ENCODE results near the gene VPS50. TPM values are rescaled to one million over a fixed set of nuclear protein-coding genes. Genes with fewer than 3 reads are reported as not detected.
"Not testable (repeated sequence)": the region's sequence is repeated elsewhere in the genome, so short reads cannot be mapped to it uniquely, and the experiment has no call there.

The VPS50 gene
- total RNA-seq, 2 experiments from 2014 or later, result 19.3 to 22.1 TPM

DNA sequence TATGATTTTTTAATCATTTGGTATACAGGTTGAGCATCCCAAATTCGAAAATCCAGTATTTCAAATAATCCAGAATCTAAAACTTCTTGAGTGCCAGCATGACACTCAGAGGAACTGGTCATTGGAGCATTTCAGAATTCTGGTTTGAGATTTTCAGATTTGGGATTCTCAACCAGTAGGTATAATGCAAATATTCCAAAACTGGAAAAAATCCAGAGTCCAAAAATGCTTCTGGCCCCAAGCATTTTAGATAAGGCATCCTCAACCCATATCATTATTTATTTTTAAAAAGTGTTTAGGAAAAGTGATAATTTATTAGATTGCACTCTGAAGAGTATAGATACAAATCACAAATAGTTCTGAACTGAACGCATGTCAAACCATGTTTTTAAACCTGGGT is 120.7 kb downstream of the VPS50 start:
- H3K27ac Mint-ChIP-seq, result no peak overlapping the region
- peaks cover 2% of the 10 kb centered on the region for H3K36me3 Mint-ChIP-seq (ENCODE audit: low read depth)
- no peaks in the 10 kb centered on the region for H3K9me3 Mint-ChIP-seq (ENCODE audit: insufficient read depth)
- H3K27me3 Mint-ChIP-seq (ENCODE audit: low read depth), result no peaks in the 10 kb centered on the region
- H3K4me1 Mint-ChIP-seq (ENCODE audit: low read depth), result peaks cover 4% of the 10 kb centered on the region
- ChIA-PET POLR2A (no interaction called here), CTCF (interaction anchor here (1.3 kb wide), 1 partner anchor 8 kb away, joined by 4 read pairs; no protein-coding TSS in a partner anchor)
- ATAC-seq, result no peak
- no peak for DNase-seq
- no peak overlapping the region for H3K4me3 Mint-ChIP-seq

DNA sequence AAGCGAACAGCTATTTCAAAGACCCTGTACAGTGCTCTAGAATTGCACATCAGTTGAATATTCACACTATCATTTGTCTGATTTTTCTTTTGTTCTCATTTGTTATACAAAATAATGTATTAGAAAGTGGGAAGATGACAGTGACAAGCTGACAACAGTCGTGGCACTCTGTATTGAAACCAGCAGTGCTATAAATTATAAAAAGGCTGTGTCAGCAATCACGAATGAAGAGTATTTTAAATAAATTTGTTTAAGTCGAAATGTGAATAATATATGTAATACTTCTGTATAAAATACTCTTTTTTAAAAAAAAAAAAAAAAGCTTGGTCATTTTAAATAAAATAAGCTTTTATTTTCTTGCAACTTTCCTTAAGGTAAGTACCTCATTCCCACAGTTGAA is 122.6 kb downstream of the VPS50 start:
- Mint-ChIP-seq H3K4me3 (no peak overlapping the region), H3K27ac (no peak overlapping the region), H3K36me3 (ENCODE audit: low read depth) (peaks cover 2% of the 10 kb centered on the region), H3K9me3 (ENCODE audit: insufficient read depth) (no peaks in the 10 kb centered on the region), H3K4me1 (ENCODE audit: low read depth) (peaks cover 4% of the 10 kb centered on the region), H3K27me3 (ENCODE audit: low read depth) (no peaks in the 10 kb centered on the region)
- CTCF ChIA-PET, result no interaction called here
- no peak for DNase-seq
- no peak for ATAC-seq
- POLR2A ChIA-PET, result no interaction called here

DNA sequence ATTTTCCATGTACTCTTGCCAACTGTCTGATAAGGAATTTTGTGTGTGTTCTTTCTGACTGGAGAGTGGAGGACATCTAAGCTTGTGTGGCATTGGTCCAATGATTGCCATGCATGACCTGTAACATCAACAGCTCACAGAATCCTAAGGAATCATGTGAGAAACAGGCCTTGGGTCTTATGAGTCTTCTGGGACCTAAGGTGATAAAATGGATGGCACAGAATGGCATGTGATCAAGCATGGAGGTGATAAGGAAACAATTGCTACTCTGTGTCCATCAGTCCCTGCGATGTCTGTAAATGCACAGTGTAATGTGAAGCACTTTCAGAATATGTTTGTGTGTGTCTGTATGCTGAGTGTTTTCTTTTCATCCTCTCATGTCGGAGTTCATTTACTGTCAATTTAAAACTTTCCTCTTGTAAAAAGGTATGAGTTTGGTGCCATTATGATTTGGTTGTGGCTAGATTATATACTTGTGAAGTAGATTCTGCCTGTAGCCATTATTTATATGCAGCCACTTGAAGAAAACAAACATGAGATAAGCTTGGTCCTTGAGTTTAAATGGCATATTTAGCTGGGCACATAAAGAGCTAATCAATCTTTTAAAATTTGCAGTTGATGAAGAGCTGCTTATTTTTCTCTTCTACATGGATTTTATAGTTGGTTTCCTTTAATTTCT is 127.5 kb downstream of the VPS50 start:
- H3K27ac Mint-ChIP-seq, result no peak overlapping the region
- H3K9me3 Mint-ChIP-seq (ENCODE audit: insufficient read depth), result no peaks in the 10 kb centered on the region
- DNase-seq (no peak), ATAC-seq (no peak)
- no peaks in the 10 kb centered on the region for H3K27me3 Mint-ChIP-seq (ENCODE audit: low read depth)
- H3K36me3 Mint-ChIP-seq (ENCODE audit: low read depth), result no peaks in the 10 kb centered on the region
- POLR2A ChIA-PET, result no interaction called here
- no peak overlapping the region for H3K4me3 Mint-ChIP-seq
- H3K4me1 Mint-ChIP-seq (ENCODE audit: low read depth), result no peaks in the 10 kb centered on the region
- CTCF ChIA-PET, result no interaction called here

DNA sequence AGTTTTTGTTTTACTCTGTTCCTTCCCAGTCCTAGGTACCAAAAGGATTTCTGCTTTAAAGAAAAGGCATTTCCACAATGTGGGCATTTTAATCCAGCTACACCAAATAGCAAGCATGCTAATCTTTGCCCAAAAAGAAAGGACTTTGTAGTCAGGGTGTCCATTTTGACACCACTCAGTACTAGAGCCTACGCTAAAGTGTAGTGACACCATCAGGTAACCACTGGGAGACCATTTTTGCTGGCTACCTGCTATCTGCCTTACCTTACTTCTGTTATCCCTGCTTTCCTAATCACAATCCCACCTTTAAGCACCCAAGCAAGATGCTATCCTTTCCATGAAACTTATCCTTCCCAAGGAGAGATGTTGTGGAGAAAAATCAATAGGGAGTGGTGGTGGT is 129.7 kb downstream of the VPS50 start:
- no peak for ATAC-seq
- Mint-ChIP-seq H3K27me3 (ENCODE audit: low read depth) (no peaks in the 10 kb centered on the region), H3K36me3 (ENCODE audit: low read depth) (no peaks in the 10 kb centered on the region), H3K4me3 (no peak overlapping the region), H3K9me3 (ENCODE audit: insufficient read depth) (no peaks in the 10 kb centered on the region), H3K4me1 (ENCODE audit: low read depth) (no peaks in the 10 kb centered on the region), H3K27ac (no peak overlapping the region)
- ChIA-PET CTCF (interaction anchor here (1.2 to 1.4 kb wide), 3 partner anchors 9 to 13 kb away, joined by 3 to 4 read pairs (median 4); no protein-coding TSS in a partner anchor), POLR2A (no interaction called here)
- DNase-seq, result no peak

DNA sequence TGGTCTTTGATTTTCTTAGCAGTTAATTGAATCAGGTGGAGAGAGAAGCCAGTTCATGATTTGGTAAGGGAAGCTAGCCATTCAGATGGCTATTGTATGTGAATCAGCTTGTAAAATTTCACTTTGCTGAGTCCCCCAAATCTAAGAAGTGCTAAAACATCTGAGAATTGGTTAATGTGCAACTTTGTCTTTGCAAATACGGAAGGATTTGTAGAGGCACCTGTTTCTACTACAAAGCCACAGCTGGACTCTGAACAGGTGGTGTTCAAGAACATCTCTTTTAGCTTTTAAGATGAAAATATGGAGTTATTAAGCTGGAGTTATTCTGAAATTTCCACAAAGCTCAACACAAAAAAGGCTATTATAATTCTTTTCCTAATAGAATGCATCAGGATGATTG is 132.6 kb downstream of the VPS50 start:
- no peaks in the 10 kb centered on the region for H3K4me1 Mint-ChIP-seq (ENCODE audit: low read depth)
- no peak overlapping the region for H3K4me3 Mint-ChIP-seq
- ChIA-PET POLR2A (no interaction called here), CTCF (interaction anchor here (1.1 to 1.3 kb wide), 2 partner anchors 10 to 133 kb away, joined by 4 to 5 read pairs; partner anchors contain the start of gene VPS50)
- no peak for ATAC-seq
- H3K27ac Mint-ChIP-seq, result no peak overlapping the region
- H3K27me3 Mint-ChIP-seq (ENCODE audit: low read depth), result peaks cover 3% of the 10 kb centered on the region
- DNase-seq, result no peak
- no peaks in the 10 kb centered on the region for H3K36me3 Mint-ChIP-seq (ENCODE audit: low read depth)
- no peaks in the 10 kb centered on the region for H3K9me3 Mint-ChIP-seq (ENCODE audit: insufficient read depth)

DNA sequence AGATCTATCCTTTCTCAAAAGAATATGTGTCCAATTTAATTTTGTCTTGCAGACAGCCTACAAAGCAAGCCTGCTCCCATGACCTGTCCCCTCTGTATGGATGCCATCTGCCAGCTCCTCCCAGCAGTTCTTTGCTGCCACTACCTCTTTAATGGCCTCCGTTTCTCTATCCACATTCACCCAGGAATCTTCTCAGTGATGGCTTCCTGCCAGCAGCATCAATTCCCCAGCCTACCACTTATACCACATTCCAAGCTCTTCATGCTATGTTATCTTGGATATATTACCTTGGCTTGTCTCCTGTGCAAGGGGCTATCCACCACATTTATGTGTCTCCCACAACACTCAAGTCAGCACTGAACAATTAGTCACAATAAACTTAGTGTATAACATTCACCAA is 133.2 kb downstream of the VPS50 start:
- POLR2A ChIA-PET, result no interaction called here
- ATAC-seq (no peak), DNase-seq (no peak)
- Mint-ChIP-seq H3K27me3 (ENCODE audit: low read depth) (peaks cover 3% of the 10 kb centered on the region), H3K27ac (no peak overlapping the region), H3K4me1 (ENCODE audit: low read depth) (no peaks in the 10 kb centered on the region), H3K4me3 (no peak overlapping the region), H3K36me3 (ENCODE audit: low read depth) (no peaks in the 10 kb centered on the region), H3K9me3 (ENCODE audit: insufficient read depth) (no peaks in the 10 kb centered on the region)
- CTCF ChIA-PET, result interaction anchor here (1.3 kb wide), 1 partner anchor 133 kb away, joined by 4 read pairs; the partner anchor contains the start of gene VPS50

DNA sequence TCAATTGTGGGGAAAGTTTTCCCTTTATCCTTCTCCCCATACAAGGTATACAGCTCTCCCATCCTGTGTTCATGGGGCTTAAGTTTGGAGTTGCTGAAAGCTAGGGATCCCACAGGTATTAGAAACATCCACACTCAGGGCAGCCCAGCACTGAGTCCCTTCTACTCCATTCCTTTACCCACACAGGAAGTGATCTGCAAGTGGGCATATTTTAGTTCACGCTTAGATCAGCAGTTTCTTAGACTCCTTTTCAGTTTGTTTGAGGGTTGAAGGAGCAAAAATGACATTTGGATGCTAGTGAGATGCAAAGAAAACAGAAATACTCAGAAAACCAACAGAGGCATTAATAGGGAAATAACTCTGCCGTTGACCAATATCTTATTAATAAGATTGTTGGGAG is 134.7 kb downstream of the VPS50 start:
- Mint-ChIP-seq H3K4me3 (no peak overlapping the region), H3K27me3 (ENCODE audit: low read depth) (peaks cover 3% of the 10 kb centered on the region), H3K36me3 (ENCODE audit: low read depth) (no peaks in the 10 kb centered on the region), H3K27ac (no peak overlapping the region), H3K4me1 (ENCODE audit: low read depth) (no peaks in the 10 kb centered on the region), H3K9me3 (ENCODE audit: insufficient read depth) (no peaks in the 10 kb centered on the region)
- DNase-seq, result no peak
- ChIA-PET CTCF (no interaction called here), POLR2A (no interaction called here)
- no peak for ATAC-seq

DNA sequence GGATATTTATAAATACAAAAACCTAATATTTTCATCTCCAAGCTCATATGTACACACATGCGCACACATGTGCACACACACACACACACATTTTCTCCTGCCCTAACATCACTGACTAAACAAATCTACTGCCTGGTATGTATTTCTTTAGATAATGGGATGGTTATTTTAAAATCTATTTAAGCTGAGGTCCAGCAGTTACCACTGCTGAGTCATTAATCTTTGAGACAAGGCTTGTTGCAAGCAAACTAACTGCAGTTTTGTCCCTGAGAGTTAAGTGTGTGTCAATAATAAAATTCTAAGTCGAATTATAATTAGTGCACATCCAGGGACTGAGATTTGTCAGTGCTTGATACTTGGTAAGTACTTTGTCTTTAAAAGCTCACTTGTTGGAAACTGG is 135.1 kb downstream of the VPS50 start:
- no peaks in the 10 kb centered on the region for H3K4me1 Mint-ChIP-seq (ENCODE audit: low read depth)
- no peak overlapping the region for H3K27ac Mint-ChIP-seq
- H3K9me3 Mint-ChIP-seq (ENCODE audit: insufficient read depth), result no peaks in the 10 kb centered on the region
- ChIA-PET CTCF (interaction anchor here (0.6 kb wide), 1 partner anchor 447 kb away, joined by 3 read pairs; no protein-coding TSS in a partner anchor), POLR2A (no interaction called here)
- no peak for ATAC-seq
- no peaks in the 10 kb centered on the region for H3K36me3 Mint-ChIP-seq (ENCODE audit: low read depth)
- peaks cover 3% of the 10 kb centered on the region for H3K27me3 Mint-ChIP-seq (ENCODE audit: low read depth)
- no peak for DNase-seq
- H3K4me3 Mint-ChIP-seq, result no peak overlapping the region

DNA sequence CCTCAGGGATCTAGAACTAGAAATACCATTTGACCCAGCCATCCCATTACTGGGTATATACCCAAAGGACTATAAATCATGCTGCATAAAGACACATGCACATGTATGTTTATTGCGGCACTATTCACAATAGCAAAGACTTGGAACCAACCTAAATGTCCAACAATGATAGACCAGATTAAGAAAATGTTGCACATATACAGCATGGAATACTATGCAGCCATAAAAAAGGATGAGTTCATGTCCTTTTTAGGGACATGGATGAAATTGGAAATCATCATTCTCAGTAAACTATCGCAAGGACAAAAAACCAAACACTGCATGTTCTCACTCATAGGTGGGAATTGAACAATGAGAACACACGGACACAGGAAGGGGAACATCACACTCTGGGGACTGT is 138.8 kb downstream of the VPS50 start:
- H3K27me3 Mint-ChIP-seq (ENCODE audit: low read depth), result peaks cover 12% of the 10 kb centered on the region
- H3K4me3 Mint-ChIP-seq; CTCF ChIA-PET; ATAC-seq; H3K4me1 Mint-ChIP-seq (ENCODE audit: low read depth); H3K9me3 Mint-ChIP-seq (ENCODE audit: insufficient read depth); POLR2A ChIA-PET; DNase-seq; H3K27ac Mint-ChIP-seq; H3K36me3 Mint-ChIP-seq (ENCODE audit: low read depth): not testable (repeated sequence)

DNA sequence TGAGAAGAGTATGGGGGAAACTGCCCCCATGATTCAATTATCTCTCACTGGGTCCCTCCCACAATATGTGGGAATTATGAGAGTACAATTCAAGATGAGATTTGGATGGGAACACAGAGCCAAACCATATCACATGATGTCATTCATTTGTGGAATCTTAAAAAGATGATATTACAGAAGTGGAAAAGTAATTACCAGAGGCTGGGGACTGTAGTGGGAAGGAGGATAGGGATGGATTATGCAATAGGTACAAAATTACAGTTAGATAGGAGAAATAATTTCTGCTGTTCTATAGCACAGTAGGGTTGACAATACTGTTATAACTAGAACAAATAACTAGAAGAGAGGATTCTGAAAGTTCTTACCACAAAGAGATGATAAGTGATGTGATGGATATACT is 141.4 kb downstream of the VPS50 start:
- H3K36me3 Mint-ChIP-seq (ENCODE audit: low read depth), result no peaks in the 10 kb centered on the region
- ATAC-seq (no peak), DNase-seq (no peak)
- no peaks in the 10 kb centered on the region for H3K9me3 Mint-ChIP-seq (ENCODE audit: insufficient read depth)
- no peak overlapping the region for H3K27ac Mint-ChIP-seq
- H3K27me3 Mint-ChIP-seq (ENCODE audit: low read depth), result peaks cover 16% of the 10 kb centered on the region
- no peak overlapping the region for H3K4me3 Mint-ChIP-seq
- peaks cover 4% of the 10 kb centered on the region for H3K4me1 Mint-ChIP-seq (ENCODE audit: low read depth)
- CTCF ChIA-PET, result no interaction called here
- POLR2A ChIA-PET, result no interaction called here

DNA sequence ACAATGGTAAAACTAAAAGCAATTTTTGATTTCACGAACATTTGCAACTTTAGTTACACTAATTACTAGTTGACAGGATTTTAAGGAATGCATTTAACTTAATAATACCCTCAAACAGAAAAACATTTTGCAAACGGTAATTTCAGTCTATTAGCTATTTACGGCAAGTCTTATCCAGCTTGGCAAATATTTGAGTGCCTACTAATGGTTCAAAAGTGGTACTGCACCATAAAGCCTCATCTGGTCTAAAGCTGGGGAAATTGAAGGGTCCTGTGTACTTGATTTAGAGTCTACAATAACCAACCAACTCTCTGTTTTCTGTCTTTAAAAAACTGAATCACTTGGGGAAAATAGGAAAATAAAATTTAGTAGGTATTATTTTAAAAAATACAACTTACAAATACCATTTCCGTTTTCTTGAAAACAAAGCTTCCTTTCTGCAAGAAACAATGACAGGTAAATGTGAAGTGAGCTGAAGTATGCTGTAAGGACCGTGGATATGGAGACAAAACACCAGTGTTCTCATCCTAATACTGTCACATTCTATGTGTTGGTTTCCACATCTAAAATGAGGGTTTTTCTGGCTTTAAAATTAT is 142.3 kb downstream of the VPS50 start:
- DNase-seq (no peak), ATAC-seq (peak; percentile 53)
- Mint-ChIP-seq H3K27ac (no peak overlapping the region), H3K4me1 (ENCODE audit: low read depth) (peaks cover 4% of the 10 kb centered on the region), H3K36me3 (ENCODE audit: low read depth) (no peaks in the 10 kb centered on the region), H3K27me3 (ENCODE audit: low read depth) (peaks cover 14% of the 10 kb centered on the region), H3K4me3 (no peak overlapping the region), H3K9me3 (ENCODE audit: insufficient read depth) (no peaks in the 10 kb centered on the region)
- CTCF ChIA-PET, result interaction anchor here (0.8 to 1.5 kb wide), 6 partner anchors 10 to 69 kb away, joined by 3 to 8 read pairs (median 4); no protein-coding TSS in a partner anchor
- POLR2A ChIA-PET, result no interaction called here

DNA sequence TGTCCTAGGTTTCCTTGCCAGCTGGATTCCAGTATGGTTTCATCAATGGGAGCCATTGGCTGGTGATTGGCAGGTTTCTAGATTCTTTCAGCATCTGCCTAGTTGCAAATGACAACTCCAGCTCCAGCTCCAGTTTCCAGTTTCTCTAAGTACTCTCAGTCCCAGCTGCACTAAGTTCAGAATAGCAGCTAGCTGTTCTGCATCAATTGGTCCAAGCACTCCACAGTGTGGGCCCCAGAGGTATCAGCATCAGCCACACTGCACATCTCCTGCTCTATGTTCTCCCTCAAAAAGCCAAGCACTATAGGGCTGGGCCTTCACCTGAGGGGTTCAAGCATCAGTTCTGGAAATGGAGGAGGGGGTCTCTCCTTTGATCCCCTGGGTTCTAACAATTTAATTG is 143.4 kb downstream of the VPS50 start:
- Mint-ChIP-seq H3K27ac (no peak overlapping the region), H3K36me3 (ENCODE audit: low read depth) (no peaks in the 10 kb centered on the region), H3K27me3 (ENCODE audit: low read depth) (peaks cover 16% of the 10 kb centered on the region), H3K4me1 (ENCODE audit: low read depth) (peaks cover 4% of the 10 kb centered on the region), H3K9me3 (ENCODE audit: insufficient read depth) (no peaks in the 10 kb centered on the region), H3K4me3 (no peak overlapping the region)
- no peak for DNase-seq
- POLR2A ChIA-PET, result no interaction called here
- no peak for ATAC-seq
- CTCF ChIA-PET, result interaction anchor here (1.4 to 1.5 kb wide), 2 partner anchors 11 to 67 kb away, joined by 3 to 5 read pairs; no protein-coding TSS in a partner anchor
